ENCODE measurements around the gene HIPK3.

HIPK3 gene

DNA sequence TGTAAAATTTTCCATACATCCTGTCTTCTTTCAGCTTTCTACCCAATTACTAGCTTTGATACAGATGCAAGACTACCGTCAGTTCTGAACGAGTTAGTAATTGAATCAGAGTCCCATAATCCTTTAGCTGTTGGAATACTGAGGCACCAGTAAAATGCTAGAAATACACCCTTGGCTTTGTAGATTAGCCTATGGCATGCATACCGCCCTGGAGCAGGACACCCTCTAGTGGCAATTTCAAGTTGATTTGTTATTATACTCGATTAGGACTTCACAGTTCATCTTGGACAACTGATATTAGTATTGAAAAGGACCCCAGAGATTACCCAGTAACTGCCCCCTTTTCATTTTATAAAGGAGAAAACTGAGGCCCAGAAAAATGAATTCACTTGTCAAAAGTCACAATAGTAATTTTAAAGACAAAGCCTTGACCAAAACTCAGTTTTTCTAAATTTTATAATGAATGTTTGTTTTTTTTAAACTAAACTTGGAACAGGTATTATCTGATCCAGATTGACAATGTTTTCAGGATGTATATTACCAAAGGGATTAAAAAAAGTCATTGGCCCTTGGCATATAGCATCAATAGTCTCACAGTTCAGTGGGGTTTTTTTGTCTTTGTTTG is 72.6 kb downstream of the HIPK3 start:
- TF ChIP-seq, protein P1, sequence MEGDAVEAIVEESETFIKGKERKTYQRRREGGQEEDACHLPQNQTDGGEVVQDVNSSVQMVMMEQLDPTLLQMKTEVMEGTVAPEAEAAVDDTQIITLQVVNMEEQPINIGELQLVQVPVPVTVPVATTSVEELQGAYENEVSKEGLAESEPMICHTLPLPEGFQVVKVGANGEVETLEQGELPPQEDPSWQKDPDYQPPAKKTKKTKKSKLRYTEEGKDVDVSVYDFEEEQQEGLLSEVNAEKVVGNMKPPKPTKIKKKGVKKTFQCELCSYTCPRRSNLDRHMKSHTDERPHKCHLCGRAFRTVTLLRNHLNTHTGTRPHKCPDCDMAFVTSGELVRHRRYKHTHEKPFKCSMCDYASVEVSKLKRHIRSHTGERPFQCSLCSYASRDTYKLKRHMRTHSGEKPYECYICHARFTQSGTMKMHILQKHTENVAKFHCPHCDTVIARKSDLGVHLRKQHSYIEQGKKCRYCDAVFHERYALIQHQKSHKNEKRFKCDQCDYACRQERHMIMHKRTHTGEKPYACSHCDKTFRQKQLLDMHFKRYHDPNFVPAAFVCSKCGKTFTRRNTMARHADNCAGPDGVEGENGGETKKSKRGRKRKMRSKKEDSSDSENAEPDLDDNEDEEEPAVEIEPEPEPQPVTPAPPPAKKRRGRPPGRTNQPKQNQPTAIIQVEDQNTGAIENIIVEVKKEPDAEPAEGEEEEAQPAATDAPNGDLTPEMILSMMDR (IDR thresholded peaks at IDR 0.05; ENCODE audit: borderline replicate concordance, insufficient read depth, low read depth, low read length) = peak; percentile 53; the same call in 1 of the 2 replicates

DNA sequence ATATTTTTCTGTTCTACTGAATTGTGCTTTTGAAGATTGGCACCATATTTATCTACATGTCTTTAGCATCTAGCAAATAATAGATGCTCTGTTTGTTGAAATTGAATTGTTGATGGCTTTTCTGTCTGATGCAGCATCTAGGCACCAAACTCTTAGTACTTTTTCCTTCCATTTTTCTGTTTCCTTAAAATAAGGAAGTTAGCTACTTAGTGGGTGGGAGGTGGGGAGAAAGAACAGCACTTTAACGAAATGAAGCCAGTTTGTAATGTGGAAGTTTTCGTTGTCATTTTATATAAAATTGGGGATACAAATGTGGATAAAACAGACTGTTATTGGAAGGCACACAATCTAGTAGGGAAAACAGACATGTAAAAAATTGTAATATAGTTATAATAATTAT is 76.6 kb downstream of the HIPK3 start:
- TF ChIP-seq, protein P1 (IDR thresholded peaks at IDR 0.05; ENCODE audit: borderline replicate concordance, insufficient read depth, low read depth, low read length) = no peak
- H3K4me3 ChIP-seq (ENCODE audit: low read depth, low read length) = no peak overlapping the region

More for the DNA sequence above, 72.6 kb downstream of the HIPK3 start:
- H3K4me3 ChIP-seq (ENCODE audit: low read depth, low read length) = no peak overlapping the region

DNA sequence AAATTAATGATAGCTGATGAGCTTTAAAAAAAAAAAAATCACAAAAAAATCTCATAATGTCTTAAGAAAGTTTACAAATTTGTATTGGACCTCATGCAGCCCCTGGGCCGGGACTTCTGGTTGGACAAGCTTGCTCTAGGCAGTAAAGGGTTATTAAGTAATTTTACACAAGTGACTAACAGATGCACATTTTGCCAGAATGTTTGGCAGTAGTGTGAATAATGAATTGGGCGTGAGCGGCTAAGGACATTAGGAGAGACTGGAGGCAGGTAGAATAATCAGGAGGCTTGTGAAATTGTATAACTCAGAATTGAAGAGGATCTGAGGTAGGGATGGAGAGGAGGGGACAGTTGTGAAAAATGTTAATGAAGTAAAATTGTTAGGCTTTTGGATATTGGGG is 77.4 kb downstream of the HIPK3 start:
- TF ChIP-seq, protein P1 (IDR thresholded peaks at IDR 0.05; ENCODE audit: borderline replicate concordance, insufficient read depth, low read depth, low read length) = no peak
- H3K4me3 ChIP-seq (ENCODE audit: low read depth, low read length) = no peak overlapping the region

DNA sequence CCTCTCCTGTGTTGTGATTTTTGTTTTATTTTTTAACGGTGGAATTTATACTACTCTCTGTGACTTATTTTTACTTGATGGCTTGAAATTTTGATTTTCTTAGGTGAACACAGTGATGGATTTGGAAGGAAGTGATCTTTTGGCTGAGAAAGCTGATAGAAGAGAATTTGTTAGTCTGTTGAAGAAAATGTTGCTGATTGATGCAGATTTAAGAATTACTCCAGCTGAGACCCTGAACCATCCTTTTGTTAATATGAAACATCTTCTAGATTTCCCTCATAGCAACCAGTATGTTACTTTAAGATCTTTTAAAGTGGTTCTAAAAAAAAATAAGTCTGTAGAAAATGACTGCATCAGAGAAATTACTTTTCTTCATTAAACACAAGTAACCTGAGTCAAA is 82.1 kb downstream of the HIPK3 start:
- TF ChIP-seq, protein P1 (IDR thresholded peaks at IDR 0.05; ENCODE audit: borderline replicate concordance, insufficient read depth, low read depth, low read length) = no peak
- no peak overlapping the region for H3K4me3 ChIP-seq (ENCODE audit: low read depth, low read length)

DNA sequence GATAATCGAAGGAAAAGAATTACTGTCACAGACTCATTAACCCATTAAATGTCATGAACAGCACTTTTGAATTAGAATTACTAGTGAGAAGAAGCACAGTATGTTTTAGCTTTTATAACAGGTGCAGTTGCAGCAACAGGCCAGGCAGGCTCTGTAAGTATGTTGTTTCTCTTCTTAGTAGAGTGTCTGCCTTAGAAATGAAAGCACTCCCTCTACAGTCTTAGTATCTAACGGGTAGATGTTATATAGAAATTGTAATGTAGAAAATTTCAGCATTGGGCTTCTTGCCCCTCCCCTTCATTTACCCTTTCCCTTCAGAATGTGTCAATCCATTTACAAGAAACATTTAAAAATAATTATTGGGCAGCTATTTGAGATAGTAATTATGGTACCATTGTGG is 87.4 kb downstream of the HIPK3 start:
- TF ChIP-seq, protein P1 (IDR thresholded peaks at IDR 0.05; ENCODE audit: borderline replicate concordance, insufficient read depth, low read depth, low read length) = no peak

DNA sequence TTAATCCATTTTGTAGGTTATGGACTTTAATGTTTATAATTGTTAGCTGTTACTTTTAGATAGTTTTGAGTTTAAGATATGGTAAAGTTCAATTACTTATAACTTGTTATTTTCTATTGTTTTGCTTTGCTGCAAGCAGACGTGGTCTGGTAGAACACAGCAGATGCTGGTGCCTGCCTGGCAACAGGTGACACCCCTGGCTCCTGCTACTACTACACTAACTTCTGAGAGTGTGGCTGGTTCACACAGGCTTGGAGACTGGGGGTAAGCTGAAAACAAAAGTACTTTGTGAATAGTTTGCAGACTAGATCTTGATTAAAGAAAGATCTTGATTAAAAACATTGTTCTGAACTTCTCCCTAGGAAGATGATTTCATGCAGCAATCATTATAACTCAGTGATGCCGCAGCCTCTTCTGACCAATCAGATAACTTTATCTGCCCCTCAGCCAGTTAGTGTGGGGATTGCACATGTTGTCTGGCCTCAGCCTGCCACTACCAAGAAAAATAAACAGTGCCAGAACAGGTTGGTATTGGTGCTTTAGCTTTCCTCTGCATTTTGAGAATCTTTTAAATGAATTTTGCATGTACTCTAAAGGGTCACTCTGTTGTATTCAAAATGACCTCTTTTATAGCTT is 90.4 kb downstream of the HIPK3 start:
- TF ChIP-seq, protein P1 (IDR thresholded peaks at IDR 0.05; ENCODE audit: borderline replicate concordance, insufficient read depth, low read depth, low read length) = no peak
- H3K4me3 ChIP-seq (ENCODE audit: low read depth, low read length) = no peak overlapping the region

More for the DNA sequence above, 87.4 kb downstream of the HIPK3 start:
- H3K4me3 ChIP-seq (ENCODE audit: low read depth, low read length) = no peak overlapping the region

DNA sequence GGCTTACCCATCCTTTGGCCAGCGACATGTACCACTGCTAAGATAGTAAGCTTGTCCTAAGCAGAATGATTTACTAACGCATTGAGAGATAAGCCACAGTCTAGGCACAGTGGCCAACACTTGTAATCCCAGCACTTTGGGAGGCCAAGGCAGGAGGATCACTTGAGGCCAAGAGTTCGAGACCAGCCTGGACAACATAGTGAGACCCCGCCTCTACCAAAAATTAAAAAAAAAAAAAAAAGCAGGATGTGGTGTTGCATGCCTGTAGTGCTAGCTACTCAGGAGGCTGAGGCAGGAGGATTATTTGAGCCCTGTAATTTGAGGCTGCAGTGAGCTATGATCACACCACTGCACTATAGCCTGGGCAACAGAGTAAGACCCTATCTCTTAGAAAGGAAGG is 93.1 kb downstream of the HIPK3 start:
- no peak overlapping the region for H3K4me3 ChIP-seq (ENCODE audit: low read depth, low read length)
- TF ChIP-seq, protein P1 (IDR thresholded peaks at IDR 0.05; ENCODE audit: borderline replicate concordance, insufficient read depth, low read depth, low read length) = no peak

Measured in GM12875 (cell line).